Subcutaneous adipose tissue (tissue), 4 donors: ENCODE data around the gene NDST3. TPM values are rescaled to one million over a fixed set of nuclear protein-coding genes. Genes with fewer than 3 reads are reported as not detected.

Experiments used
- CTCF ChIP-seq: fragments of 450-650 bp; IDR thresholded peaks from one replicate; pipeline ENCODE4 v1.5.1; 2016; ENCODE audit warnings: low read depth, mild to moderate bottlenecking, control low read depth, antibody characterized with exemption, moderate library complexity
- total RNA-seq, 4 donors: library from RNA; depleted of rRNA; stranded (reverse); fragments of >200 nt; gene quantifications; one replicate each; pipeline ENCODE4 v1.1.0, GENCODE V29; 2016

Gene NDST3
- total RNA-seq, 4 donors from 2014 or later = not detected

- TF ChIP-seq CTCF = no peak
Observed at GRCh38 chr4:118175506-118175905, 141.2 kb downstream of the NDST3 start.

DNA sequence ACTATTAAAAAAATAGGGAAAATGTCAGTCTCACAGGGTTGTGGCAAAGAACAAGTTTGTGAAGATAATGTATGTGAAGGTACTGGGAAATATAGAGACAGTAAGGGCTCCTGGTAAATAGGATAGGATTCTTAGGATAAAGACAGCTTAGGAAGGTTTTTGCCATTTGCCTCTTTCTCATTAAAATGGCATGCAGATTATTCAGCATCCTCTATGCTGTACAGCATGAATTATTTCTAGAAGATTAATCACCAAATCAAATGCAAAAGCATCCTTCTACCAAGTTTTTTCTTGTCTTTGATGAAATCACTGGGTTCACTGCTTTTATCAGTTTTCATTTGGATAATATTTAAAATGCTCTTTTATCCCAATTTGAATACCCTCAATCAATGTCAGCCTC, 142.8 kb downstream of the NDST3 start:
- TF ChIP-seq CTCF = no peak

GRCh38 chr4:118180776-118181175, 146.5 kb downstream of the NDST3 start:
- no peak for TF ChIP-seq CTCF

- TF ChIP-seq CTCF = no peak
Observed at GRCh38 chr4:118190903-118191302, 156.6 kb downstream of the NDST3 start.

DNA sequence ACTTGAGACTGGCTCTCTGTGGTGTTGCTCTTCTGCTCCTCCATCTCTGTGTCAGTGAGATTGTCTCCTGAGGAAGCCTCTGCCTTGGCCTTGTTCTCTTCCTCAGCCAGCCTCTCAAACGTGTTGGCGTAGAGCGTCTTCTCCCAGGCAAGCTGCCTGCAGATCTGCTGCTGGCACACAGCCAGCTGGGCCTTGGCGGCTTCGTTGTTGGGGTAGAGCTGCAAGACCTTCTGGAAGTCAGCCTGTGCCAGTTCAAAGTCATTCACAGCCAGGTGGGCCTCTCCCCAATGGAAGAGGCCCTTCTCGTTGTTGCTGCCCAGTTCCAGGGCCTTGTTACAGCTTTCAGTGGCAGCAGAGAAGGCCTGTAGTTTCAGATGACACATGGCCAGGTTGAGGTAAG, 159.1 kb downstream of the NDST3 start:
- no peak for TF ChIP-seq CTCF

DNA sequence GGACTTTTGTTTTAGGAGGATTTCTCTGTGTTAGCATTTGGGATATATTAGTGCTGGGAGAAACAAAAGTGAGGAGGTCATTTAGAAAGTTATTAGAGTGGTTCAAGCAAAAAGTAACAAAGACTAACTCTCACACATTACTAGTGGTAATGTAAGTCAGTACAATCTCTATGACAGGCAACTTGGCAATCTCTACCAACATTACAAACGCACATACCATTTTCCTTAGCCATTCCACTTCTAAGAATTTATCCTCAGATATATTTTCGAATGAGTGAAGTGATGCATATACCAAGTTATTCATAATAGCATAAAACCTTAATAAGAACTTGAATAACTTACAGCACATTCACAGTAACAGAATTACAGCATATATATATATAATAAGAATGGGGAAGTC, 172.3 kb downstream of the NDST3 start:
- no peak for TF ChIP-seq CTCF

DNA sequence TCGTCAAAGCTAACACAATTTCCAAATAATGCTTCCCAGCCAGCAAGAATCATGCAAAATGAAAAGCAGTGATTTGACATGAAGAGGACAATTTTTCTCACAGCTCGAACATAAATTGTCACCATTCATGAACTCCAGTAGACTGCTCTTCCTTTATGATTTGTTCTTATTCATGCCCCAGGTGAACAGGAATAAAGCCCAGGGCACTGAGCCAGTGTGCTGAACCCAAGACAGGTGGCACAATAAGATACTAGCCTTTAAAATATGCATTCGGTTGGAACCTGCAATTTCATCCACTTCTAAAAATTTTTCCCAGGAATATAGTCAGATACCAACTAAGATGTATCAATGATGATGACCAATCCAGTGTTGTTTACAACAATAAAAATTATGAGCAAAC, 178.8 kb downstream of the NDST3 start:
- no peak for TF ChIP-seq CTCF
